ENCODE measurements around the gene GALNT9.

DNA sequence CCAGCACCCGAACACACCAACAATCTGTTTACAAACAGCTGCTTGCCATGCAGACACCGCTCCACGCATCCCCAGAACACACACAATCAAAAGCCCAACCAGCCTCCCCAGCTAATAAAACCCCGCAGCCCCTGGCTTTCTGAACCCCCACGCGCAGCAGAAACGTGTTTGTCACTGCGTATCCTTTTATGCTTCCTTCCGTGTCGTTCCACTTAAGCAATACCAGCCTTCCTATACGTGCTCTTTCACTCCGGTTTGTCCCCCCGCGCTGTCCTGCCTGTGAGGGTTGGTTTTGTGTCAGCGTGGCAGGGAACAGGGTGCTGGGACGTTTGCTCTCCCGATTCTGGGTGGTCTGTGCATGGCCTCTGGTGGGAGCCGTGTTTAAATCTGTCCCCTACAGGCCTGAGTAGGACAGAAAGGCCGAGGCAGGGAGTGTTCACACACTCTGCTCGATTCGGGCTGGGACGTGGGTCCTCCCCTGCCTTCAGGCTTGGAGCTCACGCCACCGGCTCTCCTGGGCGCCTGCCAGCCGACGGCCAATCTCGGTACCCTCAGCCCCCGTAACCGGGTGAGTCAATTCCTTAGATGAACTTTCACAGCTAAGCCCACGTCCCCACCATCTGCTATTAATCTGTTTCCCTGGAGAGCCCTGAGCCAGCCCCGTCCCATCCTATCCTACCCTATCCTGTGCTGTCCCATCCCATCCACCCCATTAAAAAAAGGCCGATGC, 125.2 kb downstream of the GALNT9 start:
- TF ChIP-seq, protein P1, sequence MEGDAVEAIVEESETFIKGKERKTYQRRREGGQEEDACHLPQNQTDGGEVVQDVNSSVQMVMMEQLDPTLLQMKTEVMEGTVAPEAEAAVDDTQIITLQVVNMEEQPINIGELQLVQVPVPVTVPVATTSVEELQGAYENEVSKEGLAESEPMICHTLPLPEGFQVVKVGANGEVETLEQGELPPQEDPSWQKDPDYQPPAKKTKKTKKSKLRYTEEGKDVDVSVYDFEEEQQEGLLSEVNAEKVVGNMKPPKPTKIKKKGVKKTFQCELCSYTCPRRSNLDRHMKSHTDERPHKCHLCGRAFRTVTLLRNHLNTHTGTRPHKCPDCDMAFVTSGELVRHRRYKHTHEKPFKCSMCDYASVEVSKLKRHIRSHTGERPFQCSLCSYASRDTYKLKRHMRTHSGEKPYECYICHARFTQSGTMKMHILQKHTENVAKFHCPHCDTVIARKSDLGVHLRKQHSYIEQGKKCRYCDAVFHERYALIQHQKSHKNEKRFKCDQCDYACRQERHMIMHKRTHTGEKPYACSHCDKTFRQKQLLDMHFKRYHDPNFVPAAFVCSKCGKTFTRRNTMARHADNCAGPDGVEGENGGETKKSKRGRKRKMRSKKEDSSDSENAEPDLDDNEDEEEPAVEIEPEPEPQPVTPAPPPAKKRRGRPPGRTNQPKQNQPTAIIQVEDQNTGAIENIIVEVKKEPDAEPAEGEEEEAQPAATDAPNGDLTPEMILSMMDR (conservative IDR thresholded peaks at IDR 0.05 in 1 of 2, IDR thresholded peaks at IDR 0.05 in 1 of 2; ENCODE audit: low read depth in 1 of 2, low read length in 2 of 2), result no peak
- no peak for TF ChIP-seq EZH2 (IDR thresholded peaks at IDR 0.05; ENCODE audit: low read length, missing control alignments)
